ENCODE measurements around the gene RDH5.

The RDH5 gene

DNA sequence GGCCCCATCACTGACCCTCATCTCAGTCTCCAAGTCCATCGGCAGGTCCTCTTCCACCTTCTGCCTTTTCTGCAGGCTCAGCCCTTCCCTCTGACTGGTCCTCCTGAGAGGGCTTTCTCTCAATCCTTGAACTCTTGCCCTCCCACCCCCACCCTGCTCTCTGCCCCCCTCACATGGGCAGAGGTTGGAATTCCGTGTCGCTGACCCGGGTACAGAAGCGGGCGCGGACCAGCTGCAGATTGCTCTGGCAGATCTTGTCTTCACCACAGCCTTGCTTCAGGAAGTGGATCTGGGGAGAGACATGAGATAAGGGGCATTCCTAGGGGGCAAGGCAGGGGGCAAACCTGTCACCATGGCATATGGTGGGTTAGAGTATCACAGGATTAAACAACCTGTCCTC, 24.8 kb upstream of the RDH5 start:
- TF ChIP-seq, protein P1, sequence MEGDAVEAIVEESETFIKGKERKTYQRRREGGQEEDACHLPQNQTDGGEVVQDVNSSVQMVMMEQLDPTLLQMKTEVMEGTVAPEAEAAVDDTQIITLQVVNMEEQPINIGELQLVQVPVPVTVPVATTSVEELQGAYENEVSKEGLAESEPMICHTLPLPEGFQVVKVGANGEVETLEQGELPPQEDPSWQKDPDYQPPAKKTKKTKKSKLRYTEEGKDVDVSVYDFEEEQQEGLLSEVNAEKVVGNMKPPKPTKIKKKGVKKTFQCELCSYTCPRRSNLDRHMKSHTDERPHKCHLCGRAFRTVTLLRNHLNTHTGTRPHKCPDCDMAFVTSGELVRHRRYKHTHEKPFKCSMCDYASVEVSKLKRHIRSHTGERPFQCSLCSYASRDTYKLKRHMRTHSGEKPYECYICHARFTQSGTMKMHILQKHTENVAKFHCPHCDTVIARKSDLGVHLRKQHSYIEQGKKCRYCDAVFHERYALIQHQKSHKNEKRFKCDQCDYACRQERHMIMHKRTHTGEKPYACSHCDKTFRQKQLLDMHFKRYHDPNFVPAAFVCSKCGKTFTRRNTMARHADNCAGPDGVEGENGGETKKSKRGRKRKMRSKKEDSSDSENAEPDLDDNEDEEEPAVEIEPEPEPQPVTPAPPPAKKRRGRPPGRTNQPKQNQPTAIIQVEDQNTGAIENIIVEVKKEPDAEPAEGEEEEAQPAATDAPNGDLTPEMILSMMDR (IDR thresholded peaks at IDR 0.05; ENCODE audit: low read depth, low read length, poor library complexity, severe bottlenecking) = no peak
- TF ChIP-seq EZH2phosphoT487 (IDR thresholded peaks at IDR 0.05; ENCODE audit: borderline replicate concordance, low read length) = no peak
- Histone ChIP-seq H3K79me2 (ENCODE audit: control insufficient read depth, low read length) (no peaks in the 10 kb centered on the region), H3K4me2 (ENCODE audit: low read length) (no peak overlapping the region), H4K20me1 (ENCODE audit: control insufficient read depth, insufficient read depth, low read depth, low read length) (no peaks in the 10 kb centered on the region), H3K9me3 (ENCODE audit: control insufficient read depth, insufficient read depth, low read length) (no peaks in the 10 kb centered on the region), H3K9me2 (replicated peaks; ENCODE audit: control insufficient read depth, low read length) (no peaks in the 10 kb centered on the region), H3K27me3 (ENCODE audit: control insufficient read depth, low read length) (peaks cover 11% of the 10 kb centered on the region; the same call in 1 of the 2 replicates), H3F3A (ENCODE audit: control insufficient read depth, insufficient read depth) (no peaks in the 10 kb centered on the region), H3K36me3 (ENCODE audit: control insufficient read depth, low read length) (no peaks in the 10 kb centered on the region), H3K27ac (ENCODE audit: low read depth, low read length) (no peak overlapping the region), H3K4me1 (ENCODE audit: control insufficient read depth, low read length) (no peaks in the 10 kb centered on the region), H3K4me3 (ENCODE audit: low read length) (no peak overlapping the region)

DNA sequence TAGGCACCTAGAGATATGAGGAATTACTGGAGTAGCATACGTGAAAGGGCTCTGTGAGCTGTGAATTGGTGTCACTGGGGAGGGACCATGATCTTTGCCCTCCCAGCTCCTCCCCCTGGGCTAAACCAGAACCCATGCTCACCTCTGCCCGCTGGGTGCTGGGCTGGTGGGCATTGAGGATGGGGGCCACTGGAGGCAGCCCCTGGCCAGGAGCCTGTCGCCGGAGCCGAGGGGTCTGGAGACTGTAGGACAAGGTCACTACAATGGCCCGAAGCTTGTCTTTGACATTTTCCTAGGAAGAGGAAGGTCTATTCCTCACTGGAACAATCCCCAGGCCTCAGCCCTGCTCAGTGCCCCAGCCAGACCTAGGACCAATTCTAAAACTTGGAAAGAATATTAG, 24.1 kb upstream of the RDH5 start:
- no peaks in the 10 kb centered on the region for H3F3A ChIP-seq (ENCODE audit: control insufficient read depth, insufficient read depth)
- no peaks in the 10 kb centered on the region for H3K4me1 ChIP-seq (ENCODE audit: control insufficient read depth, low read length)
- peaks cover 11% of the 10 kb centered on the region; the same call in 1 of the 2 replicates for H3K27me3 ChIP-seq (ENCODE audit: control insufficient read depth, low read length)
- H3K79me2 ChIP-seq (ENCODE audit: control insufficient read depth, low read length) = no peaks in the 10 kb centered on the region
- no peaks in the 10 kb centered on the region for H4K20me1 ChIP-seq (ENCODE audit: control insufficient read depth, insufficient read depth, low read depth, low read length)
- TF ChIP-seq EZH2phosphoT487 (IDR thresholded peaks at IDR 0.05; ENCODE audit: borderline replicate concordance, low read length) = no peak
- TF ChIP-seq, protein P1 (IDR thresholded peaks at IDR 0.05; ENCODE audit: low read depth, low read length, poor library complexity, severe bottlenecking) = no peak
- H3K9me2 ChIP-seq (replicated peaks; ENCODE audit: control insufficient read depth, low read length) = no peaks in the 10 kb centered on the region
- no peak overlapping the region for H3K4me2 ChIP-seq (ENCODE audit: low read length)
- H3K9me3 ChIP-seq (ENCODE audit: control insufficient read depth, insufficient read depth, low read length) = no peaks in the 10 kb centered on the region
- no peak overlapping the region for H3K27ac ChIP-seq (ENCODE audit: low read depth, low read length)
- no peaks in the 10 kb centered on the region for H3K36me3 ChIP-seq (ENCODE audit: control insufficient read depth, low read length)
- H3K4me3 ChIP-seq (ENCODE audit: low read length) = no peak overlapping the region

DNA sequence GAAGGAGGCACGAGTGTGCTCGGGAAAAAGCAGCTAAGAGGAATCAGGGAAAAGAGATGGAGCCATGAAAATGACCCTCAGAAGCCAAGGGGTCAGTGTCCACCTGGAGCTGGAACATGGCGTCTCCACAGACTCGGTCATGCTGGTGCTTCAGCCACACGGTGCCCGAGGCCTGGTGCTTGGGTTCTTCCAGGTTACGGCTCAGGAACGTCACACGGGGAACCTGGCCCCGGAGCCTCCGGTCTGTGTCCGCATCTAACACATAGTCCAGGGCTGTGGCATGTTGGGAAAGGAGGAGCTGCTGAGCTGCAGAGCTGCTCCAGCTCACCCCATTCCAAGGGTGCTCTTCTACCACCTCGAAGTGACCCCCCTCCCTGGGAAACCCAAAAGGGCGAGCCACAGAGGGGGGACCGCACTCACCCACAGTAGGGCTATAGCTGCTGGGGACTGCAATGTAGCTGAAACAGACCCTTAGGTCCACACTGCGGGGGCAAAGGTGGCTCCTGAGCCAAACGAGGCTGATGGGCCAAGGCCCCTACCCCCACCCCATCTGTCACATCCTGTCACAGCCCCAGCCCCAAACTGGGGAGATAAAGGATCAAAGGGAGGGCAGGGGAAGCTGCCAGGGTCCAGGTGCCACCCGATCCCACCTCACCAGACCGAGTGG, 23.3 kb upstream of the RDH5 start:
- peaks cover 11% of the 10 kb centered on the region; the same call in 1 of the 2 replicates for H3K27me3 ChIP-seq (ENCODE audit: control insufficient read depth, low read length)
- H3K9me2 ChIP-seq (replicated peaks; ENCODE audit: control insufficient read depth, low read length) = no peaks in the 10 kb centered on the region
- H3K4me2 ChIP-seq (ENCODE audit: low read length) = no peak overlapping the region
- H3K9me3 ChIP-seq (ENCODE audit: control insufficient read depth, insufficient read depth, low read length) = no peaks in the 10 kb centered on the region
- no peak for TF ChIP-seq EZH2phosphoT487 (IDR thresholded peaks at IDR 0.05; ENCODE audit: borderline replicate concordance, low read length)
- TF ChIP-seq, protein P1 (IDR thresholded peaks at IDR 0.05; ENCODE audit: low read depth, low read length, poor library complexity, severe bottlenecking) = no peak
- no peaks in the 10 kb centered on the region for H3K4me1 ChIP-seq (ENCODE audit: control insufficient read depth, low read length)
- H4K20me1 ChIP-seq (ENCODE audit: control insufficient read depth, insufficient read depth, low read depth, low read length) = no peaks in the 10 kb centered on the region
- no peaks in the 10 kb centered on the region for H3K36me3 ChIP-seq (ENCODE audit: control insufficient read depth, low read length)
- H3K4me3 ChIP-seq (ENCODE audit: low read length) = no peak overlapping the region
- H3K79me2 ChIP-seq (ENCODE audit: control insufficient read depth, low read length) = no peaks in the 10 kb centered on the region
- H3K27ac ChIP-seq (ENCODE audit: low read depth, low read length) = no peak overlapping the region
- H3F3A ChIP-seq (ENCODE audit: control insufficient read depth, insufficient read depth) = no peaks in the 10 kb centered on the region

Measured in DOHH2 (cell line).